Body of pancreas (tissue), 4 donors: ENCODE measurements around the gene ACVR1. TPM values are rescaled to one million over a fixed set of nuclear protein-coding genes. Genes with fewer than 3 reads are reported as not detected.

Experiments
- ATAC-seq: fragments of 150-250 bp; one replicate; pipeline ENCODE4 v1.9.1; 2016
- DNase-seq, 4 donors: peaks; one replicate each; pipeline ENCODE4 v3.0.0-alpha.2; 2019
- H3K27ac ChIP-seq, 4 donors: fragments of 200-600 bp; sonication (generic); 1 replicate in 3 of 4; 2 replicates in 1 of 4; pipeline versions ENCODE4 v1.5.1 to v1.6.1; 2016 to 2019; ENCODE audit warnings: mild to moderate bottlenecking in 1 of 4, mixed read lengths in 1 of 4, moderate library complexity in 1 of 4
- H3K27me3 ChIP-seq, 2 donors: fragments of 200-600 bp; sonication (generic); one replicate each; pipeline ENCODE4 v1.6.0; 2016; ENCODE audit warnings: mild to moderate bottlenecking in 1 of 2
- H3K36me3 ChIP-seq, 2 donors: fragments of 200-600 bp; sonication (generic); replicated peaks in 1 of 2; 2 replicates each; pipeline ENCODE4 v1.5.1; 2016; ENCODE audit warnings: low read depth in 2 of 2; ENCODE audit not compliant: insufficient read depth in 1 of 2
- H3K4me1 ChIP-seq: fragments of 200-600 bp; sonication (generic); one replicate; pipeline ENCODE4 v1.6.0; 2016
- H3K4me3 ChIP-seq, 2 donors: fragments of 200-600 bp; sonication (generic); 1 replicate in 1 of 2; 2 replicates in 1 of 2; pipeline ENCODE4 v1.5.1; 2016 to 2019
- H3K9me3 ChIP-seq, 3 donors: fragments of 200-600 bp; sonication (generic); 1 replicate in 2 of 3; 2 replicates in 1 of 3; pipeline ENCODE4 v1.5.1; 2016
- POLR2A ChIP-seq, 3 donors: fragments of 450-650 bp; IDR thresholded peaks; one replicate each; pipeline ENCODE4 v1.6.1; 2016; ENCODE audit warnings: antibody characterized with exemption in 3 of 3, mild to moderate bottlenecking in 2 of 3
- WGBS, 2 donors: methylation state at CpG; one replicate each; pipeline ENCODE4 v1.1.5; 2017; 5-methylcytosine and 5-hydroxymethylcytosine counted together
- intact Hi-C: fragments of 100-400 bp; cut with DNase I; formaldehyde crosslinking; loops from one replicate; pipeline ENCODE4 v1.15.1; 2023
- total RNA-seq, 2 donors: library from RNA; depleted of rRNA; stranded (reverse); fragments of >200 nt; gene quantifications; one replicate each; pipeline ENCODE4 v1.1.0, GENCODE V29; 2016
- TF ChIP-seq, protein P1 (sequence below), 7 experiments: fragments of 450-650 bp in 4 of 7; fragments of 200-600 bp in 3 of 7; sonication (generic) in 3 of 7; IDR thresholded peaks; one replicate each; pipeline ENCODE4 v1.5.1; 2016 to 2019; ENCODE audit warnings: antibody characterized with exemption in 7 of 7

Gene ACVR1
- total RNA-seq, 2 donors from 2014 or later: 14.0 to 18.5 TPM

DNA sequence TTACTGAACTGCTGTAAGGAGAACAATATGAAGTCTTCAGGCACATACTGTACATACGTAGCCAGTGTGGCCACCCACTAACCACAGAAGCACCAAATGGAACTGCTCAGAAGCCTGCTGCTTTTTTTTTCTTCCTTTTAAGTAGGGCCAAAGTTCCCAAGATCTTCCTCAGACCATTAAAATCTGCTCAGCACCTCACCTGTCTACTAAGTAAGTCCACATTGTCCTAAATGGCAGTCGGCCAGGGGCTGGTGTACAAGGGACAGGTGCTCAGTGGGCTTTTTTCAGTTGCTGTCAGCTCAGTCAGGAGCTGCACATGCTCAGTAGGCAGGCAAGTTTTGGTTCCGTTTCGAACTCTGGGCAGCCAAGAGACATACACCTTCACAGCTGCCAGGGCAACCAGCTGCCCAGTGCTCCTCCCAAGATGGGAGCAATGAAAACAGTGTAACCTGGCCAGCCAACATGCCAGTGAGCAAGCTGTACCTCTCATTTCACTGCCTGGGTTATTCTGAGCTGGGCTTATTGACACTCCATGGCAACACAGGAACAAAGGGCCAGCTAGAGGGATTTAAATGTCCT lies 86.1 kb downstream of the ACVR1 start:
- TF ChIP-seq, protein P1, sequence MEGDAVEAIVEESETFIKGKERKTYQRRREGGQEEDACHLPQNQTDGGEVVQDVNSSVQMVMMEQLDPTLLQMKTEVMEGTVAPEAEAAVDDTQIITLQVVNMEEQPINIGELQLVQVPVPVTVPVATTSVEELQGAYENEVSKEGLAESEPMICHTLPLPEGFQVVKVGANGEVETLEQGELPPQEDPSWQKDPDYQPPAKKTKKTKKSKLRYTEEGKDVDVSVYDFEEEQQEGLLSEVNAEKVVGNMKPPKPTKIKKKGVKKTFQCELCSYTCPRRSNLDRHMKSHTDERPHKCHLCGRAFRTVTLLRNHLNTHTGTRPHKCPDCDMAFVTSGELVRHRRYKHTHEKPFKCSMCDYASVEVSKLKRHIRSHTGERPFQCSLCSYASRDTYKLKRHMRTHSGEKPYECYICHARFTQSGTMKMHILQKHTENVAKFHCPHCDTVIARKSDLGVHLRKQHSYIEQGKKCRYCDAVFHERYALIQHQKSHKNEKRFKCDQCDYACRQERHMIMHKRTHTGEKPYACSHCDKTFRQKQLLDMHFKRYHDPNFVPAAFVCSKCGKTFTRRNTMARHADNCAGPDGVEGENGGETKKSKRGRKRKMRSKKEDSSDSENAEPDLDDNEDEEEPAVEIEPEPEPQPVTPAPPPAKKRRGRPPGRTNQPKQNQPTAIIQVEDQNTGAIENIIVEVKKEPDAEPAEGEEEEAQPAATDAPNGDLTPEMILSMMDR (IDR thresholded peaks at IDR 0.05): no peak
- TF ChIP-seq POLR2A (IDR thresholded peaks at IDR 0.05): no peak
- H3K27me3 ChIP-seq: no peaks in the 10 kb centered on the region
- H3K36me3 ChIP-seq: no peaks in the 10 kb centered on the region
- no peak overlapping the region for H3K4me3 ChIP-seq
- DNase-seq (peak; percentile 71 to 88 (median 80)), ATAC-seq (peak; percentile 94)
- WGBS, 2 donors: 42 to 52% methylated on average over 2 to 4 of the region's 4 CpGs
- H3K27ac ChIP-seq: peak overlapping the region; percentile 44 to 62 (median 46)
- H3K4me1 ChIP-seq: peaks cover 37% of the 10 kb centered on the region
- no peaks in the 10 kb centered on the region for H3K9me3 ChIP-seq
- intact Hi-C loops: loop anchor here (10.0 kb wide), 1 partner anchor 85 kb away; the partner anchor contains the start of gene ACVR1

DNA sequence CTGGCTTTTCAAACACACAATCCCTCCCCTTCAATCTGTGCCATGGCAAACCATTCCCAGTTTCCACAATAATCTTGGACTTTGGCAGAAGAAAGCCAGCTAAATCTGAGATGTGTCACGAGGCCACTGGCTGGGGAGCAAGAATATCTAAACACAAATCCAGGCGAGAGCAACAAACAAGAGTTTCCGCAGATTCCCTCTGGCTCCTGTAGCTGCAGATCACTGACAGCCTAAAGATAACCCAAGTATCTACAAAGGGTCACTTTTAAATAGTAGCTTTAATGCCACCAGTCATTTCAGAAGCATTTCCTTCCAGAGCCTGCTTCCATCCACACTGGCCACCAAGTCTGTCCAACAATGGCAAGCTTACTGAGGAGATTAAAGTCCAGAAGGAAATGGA lies 86.9 kb downstream of the ACVR1 start:
- H3K36me3 ChIP-seq: no peaks in the 10 kb centered on the region
- H3K4me3 ChIP-seq: no peak overlapping the region
- TF ChIP-seq POLR2A (IDR thresholded peaks at IDR 0.05): no peak
- TF ChIP-seq, protein P1 (IDR thresholded peaks at IDR 0.05): no peak
- H3K9me3 ChIP-seq: no peaks in the 10 kb centered on the region
- H3K4me1 ChIP-seq: peaks cover 45% of the 10 kb centered on the region
- DNase-seq (peak in 2 of 4 donors; percentile 17 to 42), ATAC-seq (no peak)
- H3K27me3 ChIP-seq: no peaks in the 10 kb centered on the region
- intact Hi-C loops: no loop called here
- 30 to 45% methylated on average over 3 of the region's 3 CpGs for WGBS, 2 donors
- peak overlapping the region; percentile 26 to 62 (median 46) for H3K27ac ChIP-seq

DNA sequence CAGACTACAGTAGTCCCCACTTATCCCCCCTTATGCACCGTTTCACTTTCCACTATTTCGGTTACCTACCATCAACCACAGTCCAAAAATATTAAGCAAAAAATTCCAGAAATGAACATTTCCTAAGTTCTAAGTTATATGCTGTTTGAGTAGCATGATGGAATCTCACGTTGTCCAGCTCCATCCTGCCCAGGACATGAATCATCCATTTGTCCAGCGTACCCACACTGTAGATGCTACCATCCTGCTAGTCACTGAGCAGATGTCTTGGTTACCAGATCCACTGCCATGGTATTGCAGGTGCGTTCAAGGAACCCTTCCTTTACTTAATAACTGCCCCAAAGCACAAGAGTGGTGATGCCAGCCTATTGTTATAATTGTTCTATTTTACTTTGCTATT lies 87.9 kb downstream of the ACVR1 start:
- peaks cover 55% of the 10 kb centered on the region for H3K4me1 ChIP-seq

DNA sequence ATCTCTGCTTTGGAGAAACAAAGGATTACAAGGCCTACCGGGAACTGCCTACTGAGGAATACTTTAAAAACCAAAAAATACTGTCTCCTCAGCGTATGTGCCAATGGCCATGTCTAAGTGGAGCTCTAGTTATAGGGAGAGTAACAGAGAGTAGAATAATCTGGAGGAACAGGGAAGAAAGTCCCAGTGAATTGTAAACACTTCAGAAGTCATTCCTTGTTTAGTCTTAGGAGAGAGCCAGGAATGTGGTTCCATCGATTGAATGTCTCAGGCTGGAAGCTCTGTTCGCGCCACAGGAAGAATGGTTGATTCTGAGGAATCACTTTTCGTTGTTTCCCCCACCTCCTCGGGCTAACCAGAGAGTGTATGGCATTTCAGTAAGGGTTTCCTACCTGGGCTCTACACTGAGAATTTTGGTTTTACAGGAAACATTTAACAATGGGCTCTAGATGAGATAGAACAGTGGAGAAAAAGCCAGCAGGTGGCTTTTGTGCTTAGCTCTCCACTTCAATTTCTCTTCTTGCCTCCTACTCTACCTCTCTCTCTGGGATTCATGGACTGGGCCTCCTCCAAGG lies 88.7 kb downstream of the ACVR1 start:
- Histone ChIP-seq H3K4me1 (peaks cover 63% of the 10 kb centered on the region), H3K4me3 (no peak overlapping the region), H3K9me3 (no peaks in the 10 kb centered on the region), H3K27me3 (no peaks in the 10 kb centered on the region), H3K27ac (no peak overlapping the region), H3K36me3 (no peaks in the 10 kb centered on the region)
- no peak for TF ChIP-seq POLR2A (IDR thresholded peaks at IDR 0.05)
- TF ChIP-seq, protein P1 (IDR thresholded peaks at IDR 0.05): no peak
- ATAC-seq (no peak), DNase-seq (no peak)
- intact Hi-C loops: no loop called here
- 71 to 74% methylated on average over 7 of the region's 7 CpGs for WGBS, 2 donors

More for the DNA sequence above, 87.9 kb downstream of the ACVR1 start:
- intact Hi-C loops: no loop called here
- no peaks in the 10 kb centered on the region for H3K36me3 ChIP-seq
- H3K27ac ChIP-seq: no peak overlapping the region
- no peaks in the 10 kb centered on the region for H3K9me3 ChIP-seq
- ATAC-seq (no peak), DNase-seq (no peak)
- WGBS, 2 donors: 94 to 98% methylated on average over 5 of the region's 5 CpGs
- TF ChIP-seq, protein P1 (IDR thresholded peaks at IDR 0.05): no peak
- no peak for TF ChIP-seq POLR2A (IDR thresholded peaks at IDR 0.05)
- H3K27me3 ChIP-seq: no peaks in the 10 kb centered on the region
- H3K4me3 ChIP-seq: no peak overlapping the region
